ENCODE measurements around the gene PITHD1.

Gene PITHD1

GRCh38 chr1:23743287-23744152 is 34.7 kb upstream of the PITHD1 start, which contains the start of gene ELOA:
Gene ELOA (plus strand): TSS chr1:23743471. CDS start chr1:23743504, 33 bp downstream.
- H3K4me3 ChIP-seq (replicated peaks in 1 of 2; ENCODE audit: low read depth in 2 of 2, low read length in 2 of 2) = peak within 1 kb of the TSS; percentile 67 to 89
- DNase-seq (ENCODE audit: low read depth in 2 of 2) = peak; percentile 51 to 68
- no peak for TF ChIP-seq CTCF (IDR thresholded peaks at IDR 0.05; ENCODE audit: low read depth, low read length)

- DNase-seq (ENCODE audit: low read depth in 2 of 2) = peak; percentile 61 to 63
- TF ChIP-seq CTCF (IDR thresholded peaks at IDR 0.05; ENCODE audit: low read depth, low read length) = peak; percentile 45
- H3K4me3 ChIP-seq (replicated peaks in 1 of 2; ENCODE audit: low read depth in 2 of 2, low read length in 2 of 2) = no peak overlapping the region
Measured at GRCh38 chr1:23745515-23745914, 32.7 kb upstream of the PITHD1 start.

GRCh38 chr1:23748016-23748415 is 30.2 kb upstream of the PITHD1 start:
- H3K4me3 ChIP-seq (replicated peaks in 1 of 2; ENCODE audit: low read depth in 2 of 2, low read length in 2 of 2) = no peak overlapping the region
- DNase-seq (ENCODE audit: low read depth in 2 of 2) = peak in 1 of 2 donors; percentile 34
- TF ChIP-seq CTCF (IDR thresholded peaks at IDR 0.05; ENCODE audit: low read depth, low read length) = no peak

- TF ChIP-seq CTCF (IDR thresholded peaks at IDR 0.05; ENCODE audit: low read depth, low read length) = peak; percentile 78
- DNase-seq (ENCODE audit: low read depth in 2 of 2) = peak; percentile 73 to 80
- H3K4me3 ChIP-seq (replicated peaks in 1 of 2; ENCODE audit: low read depth in 2 of 2, low read length in 2 of 2) = no peak overlapping the region
Measured at GRCh38 chr1:23751050-23751814, 27.0 kb upstream of the PITHD1 start.

GRCh38 chr1:23751815-23752200 is 26.4 kb upstream of the PITHD1 start:
- DNase-seq (ENCODE audit: low read depth in 2 of 2) = no peak
- H3K4me3 ChIP-seq (replicated peaks in 1 of 2; ENCODE audit: low read depth in 2 of 2, low read length in 2 of 2) = no peak overlapping the region
- no peak for TF ChIP-seq CTCF (IDR thresholded peaks at IDR 0.05; ENCODE audit: low read depth, low read length)

- no peak for DNase-seq (ENCODE audit: low read depth in 2 of 2)
- no peak for TF ChIP-seq CTCF (IDR thresholded peaks at IDR 0.05; ENCODE audit: low read depth, low read length)
- H3K4me3 ChIP-seq (replicated peaks in 1 of 2; ENCODE audit: low read depth in 2 of 2, low read length in 2 of 2) = no peak overlapping the region
Measured at GRCh38 chr1:23752909-23753308, 25.3 kb upstream of the PITHD1 start.
